Measurements from ENCODE around the gene GRIN3B. TPM values are rescaled to one million over a fixed set of nuclear protein-coding genes. Genes with fewer than 3 reads are reported as not detected.

Gene GRIN3B
- total and polyA plus RNA-seq, 2 of the 8 experiments (the other 6 are each of a cell fraction or from before 2014, with no cell fraction given): 0.45 to 1.0 TPM

DNA sequence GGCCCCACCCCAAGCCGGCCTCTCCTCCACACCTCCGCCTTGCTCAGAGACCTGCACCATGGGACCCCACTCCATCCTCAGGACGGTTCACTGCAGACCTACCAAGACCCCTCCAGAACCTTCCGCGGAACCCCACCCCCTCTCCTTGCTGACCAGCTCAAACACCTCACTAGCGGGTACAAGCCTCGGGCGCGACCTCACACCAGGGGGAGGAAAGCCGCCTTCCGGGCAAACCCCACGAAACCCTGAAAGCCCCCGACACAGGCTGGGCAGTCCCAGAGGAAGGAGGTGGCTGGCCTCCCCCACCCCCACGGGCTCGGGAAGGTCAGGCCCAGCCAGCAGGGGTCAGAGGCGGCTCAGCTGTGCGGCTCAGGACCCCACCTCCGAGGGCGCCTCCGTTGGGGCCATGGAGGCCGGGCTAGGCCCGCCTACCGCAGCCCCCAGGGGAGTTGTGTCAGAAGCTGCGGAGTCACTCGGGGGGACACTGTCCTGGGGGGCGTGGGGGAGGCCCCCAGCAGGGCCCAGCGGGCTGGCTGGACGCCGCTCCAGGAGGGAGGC is 9.8 kb downstream of the GRIN3B start:
- no peak overlapping the region for H2BK5ac ChIP-seq (ENCODE audit: low read depth, low read length)
- H3K4me3 ChIP-seq (ENCODE audit: extremely low read depth in 1 of 4, insufficient read depth in 2 of 4, low read depth in 3 of 4, low read length in 4 of 4): no peak overlapping the region
- no peaks in the 10 kb centered on the region; a peak in 1 of 7 replicates for H3K4me1 ChIP-seq (replicated peaks in 1 of 4; ENCODE audit: control insufficient read depth in 3 of 4, insufficient read depth in 4 of 4, low read length in 3 of 4)
- no peak overlapping the region for H2BK15ac ChIP-seq (ENCODE audit: low read length)
- no peak overlapping the region for H3K23ac ChIP-seq (ENCODE audit: insufficient read length)
- no peak overlapping the region for H3K27ac ChIP-seq (ENCODE audit: low read depth, low read length)
- ChIA-PET CTCF (ENCODE audit: partially characterized antibody) (interaction anchor here (1.4 to 2.0 kb wide), 2 partner anchors 10 to 213 kb away, joined by 4 to 8 read pairs; partner anchors contain the start of gene TMEM259), POLR2A (ENCODE audit: partially characterized antibody) (interaction anchor here (0.9 to 7.7 kb wide), 7 partner anchors 14 to 77 kb away, joined by 3 to 81 read pairs (median 6); partner anchors contain the start of genes ABCA7, CNN2 and WDR18)
- no peaks in the 10 kb centered on the region for H3K27me3 ChIP-seq (replicated peaks in 1 of 4; ENCODE audit: control insufficient read depth in 3 of 4, extremely low read depth in 1 of 4, insufficient read depth in 3 of 4, low read length in 3 of 4)
- no peak overlapping the region for H3K4ac ChIP-seq (replicated peaks; ENCODE audit: insufficient read length, low read depth, low read length)
- H3K14ac ChIP-seq (ENCODE audit: insufficient read length): no peak overlapping the region
- no peak overlapping the region for H3K18ac ChIP-seq (ENCODE audit: extremely low read depth, low read length)
- no peak for FAIRE-seq
- H2BK20ac ChIP-seq (ENCODE audit: low read length): no peak overlapping the region
- no peak overlapping the region for H2BK120ac ChIP-seq (replicated peaks; ENCODE audit: low read depth, low read length)
- H4K5ac ChIP-seq (ENCODE audit: insufficient read length, low read depth, low read length): no peak overlapping the region
- H3K36me3 ChIP-seq (ENCODE audit: control insufficient read depth in 2 of 4, insufficient read depth in 4 of 4, low read length in 3 of 4): peaks cover 8 to 56% (median 11%) of the 10 kb centered on the region in 4 experiments; a peak in 6 of 8 replicates
- no peak overlapping the region for H2BK12ac ChIP-seq (ENCODE audit: low read depth, low read length)
- no peak overlapping the region for H3K4me2 ChIP-seq (ENCODE audit: insufficient read depth in 1 of 2, low read depth in 2 of 2, low read length in 2 of 2)
- no peak for DNase-seq (ENCODE audit: low read depth in 1 of 2, low spot score in 2 of 2)
- no peaks in the 10 kb centered on the region for H3K23me2 ChIP-seq (ENCODE audit: low read depth, low read length)
- H3K9me3 ChIP-seq (ENCODE audit: insufficient read depth in 2 of 2, low read depth in 1 of 2, low read length in 1 of 2): no peaks in the 10 kb centered on the region
- no peak overlapping the region for H3K56ac ChIP-seq (replicated peaks; ENCODE audit: insufficient read length, low read depth, low read length)
- H2AFZ ChIP-seq (ENCODE audit: low read length): no peak overlapping the region
- 95% methylated on average over 18 of the region's 29 CpGs; no CpG with 5 or more reads in 1 of the 2 experiments for WGBS, 2 experiments (ENCODE audit: extremely low coverage in 1 of 2, insufficient coverage in 1 of 2, insufficient read length in 1 of 2, insufficient replicate concordance in 2 of 2, low coverage in 1 of 2, low lambda C conversion rate in 2 of 2, missing lambda C conversion rate in 1 of 2)
- peaks cover 7 to 15% of the 10 kb centered on the region in 2 experiments for H4K20me1 ChIP-seq (replicated peaks in 1 of 2; ENCODE audit: control insufficient read depth in 1 of 2, insufficient read depth in 2 of 2, low read length in 2 of 2)
- H3K79me2 ChIP-seq (ENCODE audit: control insufficient read depth in 1 of 2, insufficient read depth in 2 of 2, low read length in 2 of 2): peaks cover under 1 to 20% of the 10 kb centered on the region in 2 experiments; a peak in 2 of 4 replicates
- TF ChIP-seq JUN (IDR thresholded peaks at IDR 0.05; ENCODE audit: low read depth, low read length) (no peak), YY1 (IDR thresholded peaks at IDR 0.05; ENCODE audit: low read depth, low read length) (no peak), RXRA (IDR thresholded peaks at IDR 0.05; ENCODE audit: insufficient read depth, low read depth, low read length) (no peak), EGR1 (IDR thresholded peaks at IDR 0.05; ENCODE audit: borderline replicate concordance, low read depth, low read length) (no peak)
- H4K91ac ChIP-seq (replicated peaks; ENCODE audit: insufficient read length, low read length): no peak overlapping the region
- H4K8ac ChIP-seq (ENCODE audit: extremely low read depth, insufficient read depth, low read length): no peak overlapping the region
- H3K9ac ChIP-seq (replicated peaks in 1 of 4; ENCODE audit: extremely low read depth in 1 of 4, low read depth in 3 of 4, low read length in 3 of 4): no peak overlapping the region
- H2AK5ac ChIP-seq (ENCODE audit: low read depth, low read length): no peak overlapping the region
- 0 out of 2 replicates have a peak, but pooled peaks cover under 1% of the 10 kb centered on the region for H3K79me1 ChIP-seq (ENCODE audit: low read depth, low read length)

All from H1 (cell line).